Measurements from ENCODE around the gene ZNF346. TPM values are rescaled to one million over a fixed set of nuclear protein-coding genes. Genes with fewer than 3 reads are reported as not detected.
"Not testable (repeated sequence)": the region's sequence is repeated elsewhere in the genome, so short reads cannot be mapped to it uniquely, and the experiment has no call there.

The ZNF346 gene
- total RNA-seq, 2 experiments from 2014 or later: 36.6 to 42.4 TPM

DNA sequence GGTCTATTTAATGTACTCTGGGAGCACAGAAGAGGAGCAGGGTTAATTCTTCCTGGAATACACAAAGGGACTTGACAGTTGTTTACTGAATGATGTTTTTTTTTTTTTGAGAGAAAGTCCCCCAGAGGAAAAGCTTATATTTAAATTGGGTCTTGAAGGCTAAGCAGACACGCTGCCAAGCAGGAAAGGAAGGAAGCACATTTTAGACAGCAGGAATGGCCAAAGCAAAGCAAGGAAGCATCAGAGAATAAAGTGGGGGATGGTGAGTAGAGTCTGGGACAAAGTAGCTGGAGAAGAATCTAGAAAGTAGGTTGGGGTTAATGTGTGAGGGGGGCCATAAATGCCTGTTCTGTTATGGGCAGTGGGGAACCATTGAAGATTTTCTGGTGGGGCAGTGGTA, 21.5 kb downstream of the ZNF346 start:
- intact Hi-C loops (cut with micrococcal nuclease; ENCODE audit: unreplicated experiment): no loop called here
- H3K79me2 ChIP-seq (ENCODE audit: insufficient read depth, low read depth, low read length): no peaks in the 10 kb centered on the region; the same call in 1 of the 2 replicates
- no peak for TF ChIP-seq EZH2phosphoT487 (IDR thresholded peaks at IDR 0.05; ENCODE audit: borderline replicate concordance, low read depth, low read length)
- TF ChIP-seq, protein P1, sequence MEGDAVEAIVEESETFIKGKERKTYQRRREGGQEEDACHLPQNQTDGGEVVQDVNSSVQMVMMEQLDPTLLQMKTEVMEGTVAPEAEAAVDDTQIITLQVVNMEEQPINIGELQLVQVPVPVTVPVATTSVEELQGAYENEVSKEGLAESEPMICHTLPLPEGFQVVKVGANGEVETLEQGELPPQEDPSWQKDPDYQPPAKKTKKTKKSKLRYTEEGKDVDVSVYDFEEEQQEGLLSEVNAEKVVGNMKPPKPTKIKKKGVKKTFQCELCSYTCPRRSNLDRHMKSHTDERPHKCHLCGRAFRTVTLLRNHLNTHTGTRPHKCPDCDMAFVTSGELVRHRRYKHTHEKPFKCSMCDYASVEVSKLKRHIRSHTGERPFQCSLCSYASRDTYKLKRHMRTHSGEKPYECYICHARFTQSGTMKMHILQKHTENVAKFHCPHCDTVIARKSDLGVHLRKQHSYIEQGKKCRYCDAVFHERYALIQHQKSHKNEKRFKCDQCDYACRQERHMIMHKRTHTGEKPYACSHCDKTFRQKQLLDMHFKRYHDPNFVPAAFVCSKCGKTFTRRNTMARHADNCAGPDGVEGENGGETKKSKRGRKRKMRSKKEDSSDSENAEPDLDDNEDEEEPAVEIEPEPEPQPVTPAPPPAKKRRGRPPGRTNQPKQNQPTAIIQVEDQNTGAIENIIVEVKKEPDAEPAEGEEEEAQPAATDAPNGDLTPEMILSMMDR (conservative IDR thresholded peaks at IDR 0.05; ENCODE audit: low read length): no peak

DNA sequence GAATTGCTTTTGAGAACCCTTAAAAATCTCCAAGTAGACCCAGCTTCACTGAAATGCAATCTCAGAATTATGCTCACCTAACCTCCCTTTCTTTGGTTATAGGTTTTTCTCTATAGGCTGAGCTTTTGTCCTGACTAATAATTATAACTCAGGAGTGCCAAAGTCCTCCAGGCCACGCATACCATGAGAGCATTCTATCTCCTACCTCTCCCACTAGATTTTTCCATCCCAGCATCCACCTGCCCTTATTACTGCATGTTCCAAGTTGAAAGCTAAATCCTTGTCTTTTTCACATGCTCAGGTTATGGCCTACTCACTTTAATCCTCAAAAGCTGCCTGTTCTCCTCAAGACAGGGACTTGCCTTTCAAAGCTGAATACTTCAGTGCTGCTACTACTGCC, 22.1 kb downstream of the ZNF346 start:
- Histone ChIP-seq H3K79me2 (ENCODE audit: insufficient read depth, low read depth, low read length) (no peaks in the 10 kb centered on the region), H3K4me2 (ENCODE audit: low read length) (no peak overlapping the region), H3K4me1 (ENCODE audit: insufficient read depth, low read length, poor library complexity, severe bottlenecking) (no peaks in the 10 kb centered on the region), H3K9me2 (ENCODE audit: insufficient read depth, low read length) (no peaks in the 10 kb centered on the region), H4K20me1 (ENCODE audit: insufficient read depth, low read length) (no peaks in the 10 kb centered on the region; the same call in 1 of the 2 replicates), H3K4me3 (ENCODE audit: low read depth, low read length, poor library complexity, severe bottlenecking) (no peak overlapping the region), H2AFZ (ENCODE audit: low read length) (no peak overlapping the region), H3K27ac (ENCODE audit: low read depth, low read length, poor library complexity, severe bottlenecking) (no peak overlapping the region), H3K9me3 (ENCODE audit: low read length) (no peaks in the 10 kb centered on the region), H3K36me3 (ENCODE audit: insufficient read depth, low read length) (peaks cover 94% of the 10 kb centered on the region)
- TF ChIP-seq, protein P1 (conservative IDR thresholded peaks at IDR 0.05; ENCODE audit: low read length): no peak
- no peak for TF ChIP-seq EZH2phosphoT487 (IDR thresholded peaks at IDR 0.05; ENCODE audit: borderline replicate concordance, low read depth, low read length)
- intact Hi-C loops (cut with micrococcal nuclease; ENCODE audit: unreplicated experiment): no loop called here
- CTCF ChIA-PET (ENCODE audit: unreplicated experiment): no interaction called here
- POLR2A ChIA-PET: interaction anchor here (0.6 to 1.2 kb wide), 3 partner anchors 9 to 163 kb away, joined by 3 to 5 read pairs (median 5); no protein-coding TSS in a partner anchor
- BruUV-seq (replicated peaks): no TSS peak
- no peak for DNase-seq (ENCODE audit: low spot score)

More for the DNA sequence above, 21.5 kb downstream of the ZNF346 start:
- H3K4me1 ChIP-seq (ENCODE audit: insufficient read depth, low read length, poor library complexity, severe bottlenecking): no peaks in the 10 kb centered on the region
- ChIA-PET CTCF (ENCODE audit: unreplicated experiment) (no interaction called here), POLR2A (interaction anchor here (0.6 kb wide), 1 partner anchor 288 kb away, joined by 3 read pairs; no protein-coding TSS in a partner anchor)
- no peak overlapping the region for H3K27ac ChIP-seq (ENCODE audit: low read depth, low read length, poor library complexity, severe bottlenecking)
- no peak for DNase-seq (ENCODE audit: low spot score)
- no TSS peak for BruUV-seq (replicated peaks)
- H3K36me3 ChIP-seq (ENCODE audit: insufficient read depth, low read length): peaks cover 95% of the 10 kb centered on the region
- H3K4me2 ChIP-seq (ENCODE audit: low read length): no peak overlapping the region
- H2AFZ ChIP-seq (ENCODE audit: low read length): no peak overlapping the region
- H3K9me3 ChIP-seq (ENCODE audit: low read length): no peaks in the 10 kb centered on the region
- H4K20me1 ChIP-seq (ENCODE audit: insufficient read depth, low read length): no peaks in the 10 kb centered on the region; the same call in 1 of the 2 replicates
- H3K4me3 ChIP-seq (ENCODE audit: low read depth, low read length, poor library complexity, severe bottlenecking): no peak overlapping the region
- no peaks in the 10 kb centered on the region for H3K9me2 ChIP-seq (ENCODE audit: insufficient read depth, low read length)

DNA sequence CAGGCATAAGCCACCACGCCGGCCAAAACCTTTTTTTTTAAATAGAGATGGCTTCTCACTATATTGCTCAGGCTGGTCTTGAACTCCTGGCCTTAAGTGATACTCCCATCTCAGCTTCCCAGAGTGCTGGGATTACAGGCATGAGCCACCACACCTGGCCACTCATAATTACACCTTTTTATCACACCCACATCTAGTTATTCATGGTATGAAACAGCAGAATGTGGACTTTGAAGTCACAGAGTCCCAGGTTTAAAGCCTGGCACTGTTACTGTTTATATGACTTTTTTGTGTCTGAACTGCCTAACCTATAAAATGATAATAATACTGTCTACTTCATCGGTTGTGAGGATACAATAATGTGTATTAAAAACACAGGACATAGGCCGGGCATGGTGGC, 23.1 kb downstream of the ZNF346 start:
- H3K9me3 ChIP-seq (ENCODE audit: low read length): no peaks in the 10 kb centered on the region
- H3K4me2 ChIP-seq (ENCODE audit: low read length): no peak overlapping the region
- no peaks in the 10 kb centered on the region; the same call in 1 of the 2 replicates for H4K20me1 ChIP-seq (ENCODE audit: insufficient read depth, low read length)
- H3K36me3 ChIP-seq (ENCODE audit: insufficient read depth, low read length): peaks cover 95% of the 10 kb centered on the region
- no peak overlapping the region for H3K4me3 ChIP-seq (ENCODE audit: low read depth, low read length, poor library complexity, severe bottlenecking)
- H3K9me2 ChIP-seq (ENCODE audit: insufficient read depth, low read length): no peaks in the 10 kb centered on the region
- H3K27ac ChIP-seq (ENCODE audit: low read depth, low read length, poor library complexity, severe bottlenecking): no peak overlapping the region
- H3K4me1 ChIP-seq (ENCODE audit: insufficient read depth, low read length, poor library complexity, severe bottlenecking): no peaks in the 10 kb centered on the region
- intact Hi-C loops (cut with micrococcal nuclease; ENCODE audit: unreplicated experiment): no loop called here
- ChIA-PET POLR2A (interaction anchor here (0.5 to 1.2 kb wide), 3 partner anchors 10 to 16 kb away, joined by 5 read pairs; no protein-coding TSS in a partner anchor), CTCF (ENCODE audit: unreplicated experiment) (no interaction called here)
- BruUV-seq (replicated peaks): no TSS peak
- DNase-seq (ENCODE audit: low spot score): no peak
- no peak for TF ChIP-seq EZH2phosphoT487 (IDR thresholded peaks at IDR 0.05; ENCODE audit: borderline replicate concordance, low read depth, low read length)
- TF ChIP-seq, protein P1 (conservative IDR thresholded peaks at IDR 0.05; ENCODE audit: low read length): no peak
- H3K79me2 ChIP-seq (ENCODE audit: insufficient read depth, low read depth, low read length): no peaks in the 10 kb centered on the region
- no peak overlapping the region for H2AFZ ChIP-seq (ENCODE audit: low read length)

DNA sequence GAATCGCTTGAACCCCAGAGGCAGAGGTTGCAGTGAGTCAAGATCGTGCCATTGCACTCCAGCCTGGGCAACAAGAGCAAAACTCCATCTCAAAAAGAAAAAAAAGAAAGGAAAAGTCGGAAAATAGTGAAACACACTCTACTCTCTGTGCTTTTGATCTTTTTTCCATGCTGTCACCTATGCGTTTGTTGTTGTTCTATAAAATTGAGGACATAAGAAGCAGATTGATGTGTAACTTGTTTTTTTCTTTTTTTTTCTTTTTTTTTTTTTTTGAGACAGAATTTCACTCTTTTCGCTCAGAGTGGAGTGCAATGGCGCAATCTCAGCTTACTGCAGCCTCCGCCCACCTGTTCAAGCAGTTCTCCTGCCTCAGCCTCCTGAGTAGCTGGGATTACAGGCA, 26.0 kb downstream of the ZNF346 start:
- POLR2A ChIA-PET; DNase-seq (ENCODE audit: low spot score); H3K79me2 ChIP-seq (ENCODE audit: insufficient read depth, low read depth, low read length); H3K4me3 ChIP-seq (ENCODE audit: low read depth, low read length, poor library complexity, severe bottlenecking); BruUV-seq (replicated peaks); CTCF ChIA-PET (ENCODE audit: unreplicated experiment); H3K27ac ChIP-seq (ENCODE audit: low read depth, low read length, poor library complexity, severe bottlenecking); H3K4me1 ChIP-seq (ENCODE audit: insufficient read depth, low read length, poor library complexity, severe bottlenecking); H4K20me1 ChIP-seq (ENCODE audit: insufficient read depth, low read length); H2AFZ ChIP-seq (ENCODE audit: low read length); H3K9me2 ChIP-seq (ENCODE audit: insufficient read depth, low read length); intact Hi-C loops (cut with micrococcal nuclease; ENCODE audit: unreplicated experiment); H3K9me3 ChIP-seq (ENCODE audit: low read length); H3K4me2 ChIP-seq (ENCODE audit: low read length): not testable (repeated sequence)
- H3K36me3 ChIP-seq (ENCODE audit: insufficient read depth, low read length): peaks cover 94% of the 10 kb centered on the region
